Superior temporal gyrus (tissue), 1 donor: ENCODE results near the gene COMMD2.

Experiments used
- DNase-seq: peaks from one replicate; pipeline ENCODE4 v3.0.0-alpha.2; 2016; ENCODE audit errors: extremely low spot score

The COMMD2 gene

GRCh38 chr3:149752051-149752787 is at the start of gene COMMD2:
Gene COMMD2 (minus strand): TSS chr3:149752489. CDS start chr3:149752444, 45 bp downstream.
- peak; percentile 88 for DNase-seq

GRCh38 chr3:149801639-149802038 is 49.4 kb upstream of the COMMD2 start:
- no peak for DNase-seq

GRCh38 chr3:149801195-149801594 is 48.9 kb upstream of the COMMD2 start:
- DNase-seq, result no peak

- DNase-seq, result no peak
These were observed 48.4 kb upstream of the COMMD2 start for GRCh38 chr3:149800693-149801092.

- DNase-seq, result no peak
These were observed 43.7 kb upstream of the COMMD2 start for GRCh38 chr3:149796026-149796425.

- no peak for DNase-seq
These were observed 40.4 kb upstream of the COMMD2 start, which contains the start of gene ANKUB1 for GRCh38 chr3:149792452-149793270. Gene ANKUB1 (minus strand): TSS chr3:149792554. CDS start chr3:149792366, 188 bp downstream.

GRCh38 chr3:149790698-149791097 is 38.4 kb upstream of the COMMD2 start:
- no peak for DNase-seq

GRCh38 chr3:149790268-149790667 is 38.0 kb upstream of the COMMD2 start:
- no peak for DNase-seq

- DNase-seq, result no peak
These were observed 31.9 kb upstream of the COMMD2 start for GRCh38 chr3:149784064-149784704.

- DNase-seq, result no peak
These were observed 31.3 kb upstream of the COMMD2 start for GRCh38 chr3:149783576-149783975.

GRCh38 chr3:149781741-149782140 is 29.5 kb upstream of the COMMD2 start:
- no peak for DNase-seq

- no peak for DNase-seq
These were observed 28.9 kb upstream of the COMMD2 start for GRCh38 chr3:149781211-149781610.

- DNase-seq, result no peak
These were observed 25.3 kb upstream of the COMMD2 start for GRCh38 chr3:149777414-149778214.

GRCh38 chr3:149776170-149776569 is 23.9 kb upstream of the COMMD2 start:
- no peak for DNase-seq

GRCh38 chr3:149772861-149773260 is 20.6 kb upstream of the COMMD2 start:
- no peak for DNase-seq

GRCh38 chr3:149771652-149772271 is 19.5 kb upstream of the COMMD2 start:
- peak; percentile 54 for DNase-seq

- no peak for DNase-seq
These were observed 18.0 kb upstream of the COMMD2 start for GRCh38 chr3:149770246-149770645.

- no peak for DNase-seq
These were observed 16.4 kb upstream of the COMMD2 start for GRCh38 chr3:149768704-149769103.

GRCh38 chr3:149767720-149768119 is 15.4 kb upstream of the COMMD2 start:
- DNase-seq, result peak; percentile 94

GRCh38 chr3:149765762-149766334 is 13.6 kb upstream of the COMMD2 start:
- peak; percentile 93 for DNase-seq

GRCh38 chr3:149764302-149764701 is 12.0 kb upstream of the COMMD2 start:
- DNase-seq, result no peak
